ENCODE data around the gene CREB5. TPM values are rescaled to one million over a fixed set of nuclear protein-coding genes. Genes with fewer than 3 reads are reported as not detected.

CREB5 gene
- total RNA-seq, 2 donors from 2014 or later, result 0.53 to 2.6 TPM

DNA sequence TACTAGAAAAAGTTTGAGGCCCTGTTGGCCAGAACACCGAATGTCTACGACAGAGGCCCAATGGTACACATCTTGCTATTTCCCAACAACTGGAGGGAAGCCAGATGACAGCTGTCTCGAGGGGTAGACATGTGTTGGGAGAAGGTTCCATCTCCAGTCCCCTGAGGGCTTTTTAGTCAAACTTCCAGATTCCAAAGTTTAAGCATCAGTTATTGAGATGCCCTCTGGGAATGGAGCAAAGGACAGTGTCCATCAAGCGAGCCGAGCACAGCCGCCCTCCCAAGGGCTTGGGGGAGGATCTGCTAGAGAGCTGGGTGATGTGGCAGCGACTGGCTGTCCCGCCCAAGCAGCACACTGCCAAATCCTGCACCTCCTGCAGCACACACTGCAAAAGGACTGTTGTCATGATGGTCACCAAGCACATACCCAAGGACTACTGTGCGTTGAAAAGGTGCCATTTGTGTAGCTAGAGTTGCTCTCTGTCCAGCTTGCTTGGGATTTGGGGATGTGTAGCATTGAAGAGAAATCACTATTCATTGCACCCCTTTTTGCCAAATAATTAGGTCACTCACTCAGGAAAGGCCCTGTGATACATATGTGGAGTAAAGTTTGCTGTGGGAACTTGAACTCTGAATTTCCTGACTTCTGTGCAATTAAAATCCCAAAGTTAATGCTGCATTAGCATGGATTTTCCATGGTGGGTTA lies 381.2 kb downstream of the CREB5 start:
- H3K27ac Mint-ChIP-seq, result no peak overlapping the region
- no peaks in the 10 kb centered on the region for H3K9me3 ChIP-seq (ENCODE audit: control insufficient read depth, low read length)
- H3K4me1 Mint-ChIP-seq, result no peaks in the 10 kb centered on the region
- no peaks in the 10 kb centered on the region for H3K36me3 ChIP-seq (ENCODE audit: control insufficient read depth, insufficient read depth, low read length)
- no peak for DNase-seq
- TF ChIP-seq, protein P1, sequence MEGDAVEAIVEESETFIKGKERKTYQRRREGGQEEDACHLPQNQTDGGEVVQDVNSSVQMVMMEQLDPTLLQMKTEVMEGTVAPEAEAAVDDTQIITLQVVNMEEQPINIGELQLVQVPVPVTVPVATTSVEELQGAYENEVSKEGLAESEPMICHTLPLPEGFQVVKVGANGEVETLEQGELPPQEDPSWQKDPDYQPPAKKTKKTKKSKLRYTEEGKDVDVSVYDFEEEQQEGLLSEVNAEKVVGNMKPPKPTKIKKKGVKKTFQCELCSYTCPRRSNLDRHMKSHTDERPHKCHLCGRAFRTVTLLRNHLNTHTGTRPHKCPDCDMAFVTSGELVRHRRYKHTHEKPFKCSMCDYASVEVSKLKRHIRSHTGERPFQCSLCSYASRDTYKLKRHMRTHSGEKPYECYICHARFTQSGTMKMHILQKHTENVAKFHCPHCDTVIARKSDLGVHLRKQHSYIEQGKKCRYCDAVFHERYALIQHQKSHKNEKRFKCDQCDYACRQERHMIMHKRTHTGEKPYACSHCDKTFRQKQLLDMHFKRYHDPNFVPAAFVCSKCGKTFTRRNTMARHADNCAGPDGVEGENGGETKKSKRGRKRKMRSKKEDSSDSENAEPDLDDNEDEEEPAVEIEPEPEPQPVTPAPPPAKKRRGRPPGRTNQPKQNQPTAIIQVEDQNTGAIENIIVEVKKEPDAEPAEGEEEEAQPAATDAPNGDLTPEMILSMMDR (conservative IDR thresholded peaks at IDR 0.05), result no peak
- H3K27me3 Mint-ChIP-seq (ENCODE audit: insufficient read depth), result peaks cover 4% of the 10 kb centered on the region
- H3K4me3 Mint-ChIP-seq, result no peak overlapping the region
- H3K9ac ChIP-seq (ENCODE audit: extremely low read depth, low read length, poor library complexity, severe bottlenecking), result no peak overlapping the region
- no peaks in the 10 kb centered on the region for H3K9me3 Mint-ChIP-seq
- WGBS, 2 experiments (ENCODE audit: insufficient coverage in 1 of 2, insufficient read length in 1 of 2), result 90 to 96% methylated on average over 7 to 9 of the region's 9 CpGs
- H3K4me1 ChIP-seq (ENCODE audit: control insufficient read depth, insufficient read depth, low read length), result no peaks in the 10 kb centered on the region
- no peak overlapping the region for H3K27ac ChIP-seq (ENCODE audit: low read depth, low read length)
- no peaks in the 10 kb centered on the region for H3K27me3 ChIP-seq (ENCODE audit: control insufficient read depth, insufficient read depth, low read length, poor library complexity, severe bottlenecking)
- no peak overlapping the region for H3K4me3 ChIP-seq (ENCODE audit: low read length)
- H3K36me3 Mint-ChIP-seq (ENCODE audit: low read depth), result no peaks in the 10 kb centered on the region

DNA sequence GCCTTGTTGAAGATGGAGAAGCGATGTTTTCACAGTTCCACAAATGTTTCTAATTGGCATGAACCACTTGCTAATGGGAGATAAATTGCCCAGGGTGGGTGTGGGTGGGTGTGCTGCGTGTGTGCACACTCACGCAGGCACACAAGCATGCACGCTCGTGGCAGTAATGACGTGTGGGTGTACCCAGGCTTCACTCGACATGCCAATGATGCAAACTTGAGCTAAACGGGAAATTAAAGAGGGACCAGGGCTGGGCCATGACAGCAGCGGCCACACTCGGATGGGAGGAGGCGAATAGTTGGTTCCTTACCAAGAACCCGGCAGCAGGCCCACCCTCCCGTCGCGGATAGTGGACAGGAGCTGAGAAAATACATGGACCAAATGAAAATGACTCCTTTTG lies 386.0 kb downstream of the CREB5 start:
- Histone ChIP-seq H3K4me3 (ENCODE audit: low read length) (no peak overlapping the region), H3K27ac (ENCODE audit: low read depth, low read length) (no peak overlapping the region), H3K36me3 (ENCODE audit: control insufficient read depth, insufficient read depth, low read length) (no peaks in the 10 kb centered on the region), H3K4me1 (ENCODE audit: control insufficient read depth, insufficient read depth, low read length) (no peaks in the 10 kb centered on the region), H3K9ac (ENCODE audit: extremely low read depth, low read length, poor library complexity, severe bottlenecking) (no peak overlapping the region), H3K27me3 (ENCODE audit: control insufficient read depth, insufficient read depth, low read length, poor library complexity, severe bottlenecking) (no peaks in the 10 kb centered on the region), H3K9me3 (ENCODE audit: control insufficient read depth, low read length) (no peaks in the 10 kb centered on the region)
- Mint-ChIP-seq H3K9me3 (no peaks in the 10 kb centered on the region), H3K27me3 (ENCODE audit: insufficient read depth) (no peaks in the 10 kb centered on the region), H3K4me3 (no peak overlapping the region), H3K27ac (no peak overlapping the region), H3K36me3 (ENCODE audit: low read depth) (no peaks in the 10 kb centered on the region), H3K4me1 (no peaks in the 10 kb centered on the region)
- 93 to 96% methylated on average over 11 to 15 of the region's 15 CpGs for WGBS, 2 experiments (ENCODE audit: insufficient coverage in 1 of 2, insufficient read length in 1 of 2)
- TF ChIP-seq, protein P1 (conservative IDR thresholded peaks at IDR 0.05), result no peak
- DNase-seq, result no peak

DNA sequence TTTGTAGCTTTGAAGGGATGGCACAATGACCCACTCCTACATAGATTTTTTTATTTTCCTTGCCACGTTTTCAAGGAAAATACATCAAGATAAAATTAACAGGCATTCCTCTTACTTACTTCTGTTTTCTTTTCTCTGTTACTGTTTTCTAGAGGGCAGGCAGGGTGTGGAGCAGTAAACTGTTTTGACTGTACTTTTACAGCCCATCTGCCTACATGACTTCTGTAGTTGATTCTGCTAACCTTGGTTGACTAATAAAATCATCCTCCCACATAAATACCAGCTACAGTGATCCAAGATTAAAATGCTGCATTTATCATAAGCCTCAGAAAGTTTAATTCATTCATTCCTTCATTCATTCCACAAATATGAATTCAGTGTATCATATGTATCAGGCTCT lies 387.3 kb downstream of the CREB5 start:
- Mint-ChIP-seq H3K4me1 (no peaks in the 10 kb centered on the region), H3K27me3 (ENCODE audit: insufficient read depth) (no peaks in the 10 kb centered on the region), H3K36me3 (ENCODE audit: low read depth) (no peaks in the 10 kb centered on the region), H3K9me3 (no peaks in the 10 kb centered on the region), H3K27ac (no peak overlapping the region), H3K4me3 (no peak overlapping the region)
- no peaks in the 10 kb centered on the region for H3K4me1 ChIP-seq (ENCODE audit: control insufficient read depth, insufficient read depth, low read length)
- TF ChIP-seq, protein P1 (conservative IDR thresholded peaks at IDR 0.05), result no peak
- no peak overlapping the region for H3K4me3 ChIP-seq (ENCODE audit: low read length)
- DNase-seq, result no peak
- no peak overlapping the region for H3K9ac ChIP-seq (ENCODE audit: extremely low read depth, low read length, poor library complexity, severe bottlenecking)
- H3K27ac ChIP-seq (ENCODE audit: low read depth, low read length), result no peak overlapping the region
- no peaks in the 10 kb centered on the region for H3K27me3 ChIP-seq (ENCODE audit: control insufficient read depth, insufficient read depth, low read length, poor library complexity, severe bottlenecking)
- no peaks in the 10 kb centered on the region for H3K36me3 ChIP-seq (ENCODE audit: control insufficient read depth, insufficient read depth, low read length)
- 93% methylated on average over 1 of the region's 1 CpG; no CpG with 5 or more reads in 1 of the 2 experiments for WGBS, 2 experiments (ENCODE audit: insufficient coverage in 1 of 2, insufficient read length in 1 of 2)
- H3K9me3 ChIP-seq (ENCODE audit: control insufficient read depth, low read length), result no peaks in the 10 kb centered on the region
